Measurements from ENCODE around the gene BABAM1.

Gene BABAM1

GRCh38 chr19:17304386-17305215 lies 37.4 kb downstream of the BABAM1 start:
- FAIRE-seq, result no peak

DNA sequence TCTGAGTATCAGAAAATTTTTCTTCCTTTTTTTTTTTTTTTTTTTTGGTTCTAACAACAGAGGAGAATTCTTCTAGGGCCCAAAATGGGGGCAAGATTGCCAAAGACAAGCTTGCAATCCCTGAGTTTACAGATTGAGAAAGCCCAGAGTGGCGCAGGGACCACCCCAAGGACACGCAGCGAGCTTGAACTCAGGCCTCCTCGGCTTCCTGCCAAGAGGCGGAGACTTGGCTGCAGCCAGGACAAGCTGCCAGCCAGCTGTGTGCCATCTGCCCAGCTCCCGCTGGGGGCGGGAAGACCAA lies 37.9 kb downstream of the BABAM1 start:
- FAIRE-seq, result no peak

DNA sequence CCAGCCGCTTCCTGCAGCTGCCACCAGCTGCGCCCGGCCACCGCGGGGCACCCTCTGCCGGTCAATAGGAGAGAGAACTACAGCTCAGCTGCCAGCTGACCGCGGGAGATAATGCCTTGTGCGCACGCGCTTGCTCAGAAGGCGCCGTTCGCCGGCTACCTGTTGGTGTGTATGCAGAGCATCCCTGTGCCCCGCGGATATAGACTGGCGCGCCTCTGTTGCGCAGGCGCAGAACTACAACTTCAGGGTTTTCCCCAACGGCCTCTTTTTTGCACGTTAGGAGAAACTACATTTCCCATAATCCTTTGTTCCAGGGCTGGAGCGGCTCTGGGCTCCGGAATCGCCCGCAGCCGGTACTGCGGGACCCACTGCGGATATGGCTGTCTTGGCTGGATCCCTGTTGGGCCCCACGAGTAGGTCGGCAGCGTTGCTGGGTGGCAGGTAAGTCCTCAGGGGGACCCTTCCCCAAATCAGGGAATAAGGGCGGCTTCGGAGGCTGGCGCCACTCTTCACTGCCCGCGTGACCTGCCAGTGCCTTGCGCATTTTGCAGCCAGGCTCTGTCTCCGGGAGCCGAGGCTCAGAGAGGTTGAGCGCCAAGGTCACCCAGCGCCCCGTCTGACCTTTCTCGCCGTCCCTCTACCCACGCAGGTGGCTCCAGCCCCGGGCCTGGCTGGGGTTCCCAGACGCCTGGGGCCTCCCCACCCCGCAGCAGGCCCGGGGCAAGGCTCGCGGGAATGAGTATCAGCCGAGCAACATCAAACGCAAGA lies 38.5 kb downstream of the BABAM1 start, which contains the start of gene MRPL34:
Gene MRPL34 (plus strand): TSS at position 356 of the 768 bp plus-strand sequence. CDS start 21 bp downstream, at position 377.
- peak; percentile 33 for FAIRE-seq

GRCh38 chr19:17306285-17306714 lies 39.1 kb downstream of the BABAM1 start:
- no peak for FAIRE-seq

- FAIRE-seq, result no peak
Measured at GRCh38 chr19:17307876-17308377, 40.7 kb downstream of the BABAM1 start.

DNA sequence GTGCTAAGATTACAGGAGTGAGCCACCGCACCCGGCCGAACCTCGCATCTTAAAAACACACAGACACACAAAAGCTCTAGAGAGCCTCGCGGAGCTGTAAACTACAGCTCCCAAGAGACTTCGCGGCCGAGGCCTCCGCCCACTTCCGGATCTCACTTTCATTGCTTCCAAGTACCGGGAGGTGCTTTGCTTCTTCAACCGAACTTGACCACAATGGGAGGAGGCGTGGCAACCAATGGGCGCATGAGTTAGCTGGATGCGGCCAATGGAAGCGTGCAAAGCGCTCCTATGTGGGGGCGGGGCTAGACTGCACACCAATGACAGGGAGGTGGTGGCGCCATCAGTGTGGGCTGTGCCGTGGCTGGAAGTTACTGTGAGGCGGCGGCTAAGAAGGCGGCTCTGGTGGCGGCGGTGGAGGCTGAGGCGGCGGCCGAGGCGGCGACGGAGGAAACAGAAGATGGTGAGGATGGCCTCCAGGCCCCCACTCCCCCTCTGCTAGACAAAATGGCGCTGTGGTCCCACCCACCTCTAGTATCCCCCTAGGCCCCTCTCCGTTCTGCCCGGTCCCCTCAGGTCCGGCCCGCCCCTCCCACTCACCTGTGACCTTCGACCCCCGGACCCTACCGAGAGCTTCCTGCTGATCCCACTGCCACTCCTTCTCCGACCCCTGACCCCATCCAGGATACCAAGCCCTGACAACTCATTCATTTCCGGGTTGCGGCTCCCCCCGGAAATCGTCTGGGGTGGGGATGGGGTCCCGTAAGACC lies 42.1 kb downstream of the BABAM1 start, which contains the start of gene DDA1:
Gene DDA1 (plus strand): TSS at position 366 of the 767 bp plus-strand sequence. CDS start 92 bp downstream, at position 458.
- peak; percentile 98 for FAIRE-seq

GRCh38 chr19:17309965-17310461 lies 42.8 kb downstream of the BABAM1 start:
- FAIRE-seq, result no peak

GRCh38 chr19:17311455-17312188 lies 44.4 kb downstream of the BABAM1 start:
- no peak for FAIRE-seq

DNA sequence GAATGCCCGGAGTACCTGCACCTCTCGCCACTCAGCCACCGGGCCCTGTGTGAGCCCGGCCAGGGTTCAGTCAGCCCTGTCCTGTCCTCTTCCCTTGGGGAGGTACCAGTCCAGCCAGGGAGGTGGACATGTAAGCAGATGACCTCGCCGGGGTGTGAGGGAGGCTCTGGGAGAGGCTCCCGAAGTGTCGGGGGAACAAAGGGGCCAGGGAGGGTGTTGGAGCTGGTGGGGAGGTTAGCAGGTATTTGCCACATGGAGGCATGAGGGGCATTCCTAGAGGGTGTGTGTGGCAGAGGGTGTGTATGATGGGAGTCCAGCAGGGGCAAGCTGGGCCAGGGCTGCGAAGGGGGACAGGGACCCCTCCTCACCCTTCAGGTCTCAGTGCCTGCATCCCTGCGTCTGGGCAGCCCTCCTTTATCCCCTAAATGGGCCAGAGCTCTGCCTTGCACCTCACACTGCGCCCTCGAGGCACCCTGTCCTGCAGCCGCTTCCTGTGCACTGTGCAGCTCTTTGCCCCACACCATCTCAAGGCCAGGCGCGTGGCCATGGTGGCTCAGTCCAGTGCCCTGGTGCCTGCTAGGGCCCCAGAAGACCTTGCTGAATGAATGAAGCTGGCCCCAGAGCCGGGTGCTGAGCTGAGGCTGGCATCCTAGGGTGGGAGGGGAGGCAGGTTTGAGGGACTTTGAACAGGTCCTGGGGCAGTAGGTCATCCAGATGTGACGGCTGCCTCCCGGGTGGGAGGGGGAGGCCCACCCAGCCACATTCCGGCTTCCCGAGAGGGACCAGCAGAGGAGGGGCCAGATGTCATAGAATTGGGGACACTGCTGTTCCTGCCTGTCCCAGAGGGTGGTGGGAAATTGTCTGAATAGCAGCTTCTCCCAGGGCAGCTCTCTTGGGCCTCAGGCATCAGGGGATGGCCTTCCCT lies 45.2 kb downstream of the BABAM1 start:
- no peak for FAIRE-seq

DNA sequence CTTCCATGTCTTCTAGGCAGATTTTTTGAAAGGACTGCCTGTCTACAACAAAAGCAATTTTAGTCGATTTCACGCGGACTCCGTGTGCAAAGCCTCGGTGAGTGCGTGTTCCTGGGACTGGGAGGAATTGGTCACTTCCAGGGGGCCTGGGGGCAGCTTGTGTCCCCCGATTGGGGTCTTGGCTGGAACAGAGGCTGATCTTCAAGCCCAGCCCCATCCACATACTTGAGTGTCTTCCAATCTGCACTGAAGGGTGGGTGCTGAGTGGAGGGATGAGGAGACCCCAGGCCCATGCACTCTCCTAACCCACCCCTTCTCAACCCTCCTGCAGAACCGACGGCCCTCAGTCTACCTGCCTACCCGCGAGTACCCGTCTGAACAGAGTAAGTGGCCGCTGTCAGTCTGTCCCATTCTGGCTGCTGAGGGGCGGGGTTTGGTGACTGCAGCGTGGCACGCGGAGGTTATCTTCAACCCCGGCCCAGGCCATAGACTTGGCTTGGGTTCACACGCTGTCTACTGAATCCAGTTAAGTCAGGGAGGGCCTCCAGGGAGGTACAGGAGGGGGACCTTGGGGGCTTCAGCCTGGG lies 46.9 kb downstream of the BABAM1 start:
- no peak for FAIRE-seq

GRCh38 chr19:17318966-17319365 lies 51.7 kb downstream of the BABAM1 start:
- no peak for FAIRE-seq

DNA sequence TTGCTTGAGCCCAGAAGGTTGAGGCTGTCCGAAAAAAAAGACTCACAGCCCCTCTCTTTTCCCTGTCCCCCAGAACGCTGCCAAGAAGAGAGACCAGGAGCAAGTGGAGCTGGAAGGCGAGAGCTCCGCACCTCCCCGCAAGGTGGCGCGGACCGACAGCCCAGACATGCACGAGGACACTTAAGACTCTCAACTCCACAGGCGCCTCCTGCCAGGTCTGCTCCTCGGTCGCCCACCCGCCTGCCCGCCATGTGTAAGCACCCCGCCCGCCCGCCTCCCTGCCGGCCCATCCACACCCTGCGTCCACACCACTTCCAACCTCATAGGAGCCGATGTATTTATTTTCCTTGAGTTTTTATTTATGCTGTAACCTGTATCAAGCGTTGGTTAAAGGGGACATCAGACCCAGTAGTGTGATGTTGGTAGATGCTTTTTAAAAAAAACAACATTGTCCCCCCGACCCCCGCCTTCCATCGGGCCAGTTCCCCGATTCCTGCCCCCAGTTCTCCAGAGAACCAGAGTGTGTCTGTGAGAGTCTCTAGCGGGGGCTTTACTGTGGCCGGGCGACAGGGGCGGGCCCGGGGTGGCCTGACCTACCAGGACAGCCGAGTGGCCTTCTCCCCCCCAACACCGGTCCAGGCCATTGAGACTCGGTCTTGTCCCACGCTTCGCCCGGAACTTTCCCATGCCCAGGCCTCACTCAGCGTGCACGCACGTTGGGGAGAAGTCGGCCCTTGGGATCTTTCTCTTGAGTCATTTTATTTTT lies 52.4 kb downstream of the BABAM1 start:
- FAIRE-seq, result no peak

- no peak for FAIRE-seq
Measured at GRCh38 chr19:17320435-17320834, 53.2 kb downstream of the BABAM1 start.

DNA sequence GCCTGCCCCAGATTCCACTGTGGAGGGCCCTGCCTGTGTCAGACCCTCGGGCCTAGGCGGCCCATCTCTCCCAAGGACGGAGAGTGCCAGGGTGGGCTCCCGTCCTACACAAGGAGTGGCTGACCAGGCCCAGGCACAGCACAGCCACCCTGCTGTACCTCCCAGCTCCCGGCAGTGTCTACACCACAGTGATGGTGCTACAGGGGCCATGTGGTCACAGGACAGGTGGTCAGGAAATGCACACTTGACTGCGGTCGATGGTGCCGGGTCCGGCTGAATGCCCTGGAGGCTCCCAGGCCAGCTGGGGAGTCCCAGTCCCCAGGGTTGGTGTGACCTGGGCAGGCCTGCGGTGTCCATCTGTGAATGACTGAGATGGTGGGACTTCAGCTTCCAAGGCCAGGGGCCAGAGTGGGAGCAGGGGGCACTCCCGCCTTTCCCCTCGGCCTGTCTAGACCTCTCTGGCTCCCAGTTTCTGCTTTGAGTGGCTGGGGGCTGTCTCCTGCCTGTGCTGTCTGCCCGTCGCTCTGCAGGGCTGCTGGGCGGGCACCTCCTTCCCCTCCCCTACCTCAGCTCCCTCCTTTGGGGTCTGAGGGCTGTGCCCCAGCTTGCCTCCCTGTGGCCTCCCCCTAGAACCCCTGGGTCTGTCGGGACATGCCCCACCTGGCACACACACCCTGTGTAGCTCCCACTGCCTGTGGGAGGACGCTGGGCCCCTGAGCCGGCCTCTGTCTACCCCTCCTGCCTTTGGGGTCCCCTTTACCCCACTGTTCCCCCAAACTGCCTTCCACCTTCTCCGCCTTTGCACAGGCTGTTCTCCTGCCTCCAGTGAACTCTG lies 54.6 kb downstream of the BABAM1 start:
- no peak for FAIRE-seq

GRCh38 chr19:17322854-17323253 lies 55.6 kb downstream of the BABAM1 start:
- no peak for FAIRE-seq

DNA sequence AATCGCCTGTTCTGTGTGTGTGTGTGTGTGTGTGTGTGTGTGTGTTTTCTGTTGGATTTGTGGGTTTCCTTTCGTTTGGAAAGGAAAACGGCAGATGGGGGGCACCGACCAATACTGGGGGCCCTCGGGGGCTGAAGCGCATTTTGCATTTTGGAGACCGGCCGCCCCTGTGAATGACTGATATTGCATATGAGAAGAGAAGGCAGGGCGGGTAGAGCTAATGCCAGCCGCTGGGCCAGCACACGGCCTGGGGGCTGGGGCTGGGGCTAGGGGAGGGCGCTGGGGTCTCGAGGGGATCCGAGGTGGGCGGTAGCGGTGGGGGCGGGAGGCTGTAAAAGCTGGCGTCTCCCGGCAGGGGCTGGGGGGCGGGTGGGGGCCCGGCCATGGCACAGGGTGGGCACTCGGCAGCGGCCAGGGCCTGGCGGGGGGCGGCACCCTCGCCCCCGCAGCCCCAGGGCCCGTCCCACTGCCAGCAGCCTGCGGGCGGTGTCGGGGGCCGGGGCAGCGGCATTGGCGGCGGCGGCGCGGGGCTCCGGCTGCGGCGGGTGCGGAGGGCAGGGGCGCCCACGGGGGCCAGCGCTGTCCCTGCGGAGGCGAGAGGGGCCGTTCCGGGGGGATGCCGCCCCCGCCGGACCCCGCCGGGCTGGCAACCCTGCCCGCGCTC lies 56.2 kb downstream of the BABAM1 start:
- FAIRE-seq, result no peak

DNA sequence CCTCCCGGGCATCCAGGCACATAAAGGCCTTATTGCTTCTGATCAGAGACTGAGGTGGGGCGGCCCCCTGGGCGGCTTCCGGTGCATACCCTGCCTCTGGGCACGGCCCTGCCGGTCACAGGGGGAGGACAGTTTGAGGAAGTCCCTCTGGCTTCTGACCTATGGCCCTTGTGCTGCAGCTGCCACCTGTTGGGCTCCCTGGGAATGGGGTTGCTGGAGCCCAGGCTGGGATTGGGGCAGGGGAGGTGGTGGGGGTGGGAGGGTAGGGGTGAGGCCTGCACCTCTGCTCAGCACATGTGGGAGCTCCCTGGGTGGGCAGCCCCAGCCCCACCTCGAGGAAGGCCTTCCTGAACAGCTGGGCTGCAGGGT lies 56.7 kb downstream of the BABAM1 start:
- no peak for FAIRE-seq

Measured in colon (tissue), 2 donors.